Hepatocyte (in vitro differentiated cells): Measurements from ENCODE around the gene CEP170B.

ENCODE experiments used
- EZH2phosphoT487 ChIP-seq: fragments of 200-600 bp; sonication (generic); IDR thresholded peaks from one replicate; pipeline ENCODE4 v1.6.1; 2018; ENCODE audit warnings: antibody characterized with exemption, mild to moderate bottlenecking, low read depth, moderate library complexity; ENCODE audit not compliant: unreplicated experiment, severe bottlenecking
- TF ChIP-seq, protein P1 (sequence below): fragments of 200-600 bp; sonication (generic); IDR thresholded peaks from 2 replicates; pipeline ENCODE4 v1.5.1; 2016; ENCODE audit warnings: antibody characterized with exemption, mild to moderate bottlenecking; ENCODE audit not compliant: poor library complexity

DNA sequence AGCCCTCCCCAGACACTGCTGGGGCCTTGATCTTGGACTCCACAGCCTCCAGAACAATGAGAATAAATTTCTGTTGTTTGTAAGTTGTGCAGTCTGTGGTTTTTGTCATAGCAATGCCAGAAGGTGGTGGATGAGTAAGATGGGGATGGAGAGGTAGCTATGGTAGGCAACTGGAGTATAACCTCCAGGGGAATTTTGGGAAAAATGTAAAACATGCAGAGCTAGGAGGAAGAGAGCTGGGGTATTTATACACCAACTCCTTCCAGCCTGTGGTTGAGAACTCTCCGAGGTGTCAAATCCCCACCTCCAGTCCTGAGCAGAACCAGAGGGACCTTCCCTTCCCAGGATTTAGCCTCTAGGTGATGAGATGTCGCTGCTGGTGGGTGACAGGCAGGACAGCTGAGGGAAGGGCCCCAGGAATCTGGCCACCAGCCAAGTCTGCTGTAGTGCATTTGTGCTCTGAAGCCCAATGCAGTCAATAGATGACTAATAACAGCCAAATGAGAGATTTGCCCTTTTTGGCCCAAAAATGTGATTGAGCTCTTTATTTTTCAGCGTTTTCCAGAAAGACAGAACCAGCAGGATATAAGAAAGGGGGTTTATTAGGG, 19.1 kb upstream of the CEP170B start:
- TF ChIP-seq, protein P1, sequence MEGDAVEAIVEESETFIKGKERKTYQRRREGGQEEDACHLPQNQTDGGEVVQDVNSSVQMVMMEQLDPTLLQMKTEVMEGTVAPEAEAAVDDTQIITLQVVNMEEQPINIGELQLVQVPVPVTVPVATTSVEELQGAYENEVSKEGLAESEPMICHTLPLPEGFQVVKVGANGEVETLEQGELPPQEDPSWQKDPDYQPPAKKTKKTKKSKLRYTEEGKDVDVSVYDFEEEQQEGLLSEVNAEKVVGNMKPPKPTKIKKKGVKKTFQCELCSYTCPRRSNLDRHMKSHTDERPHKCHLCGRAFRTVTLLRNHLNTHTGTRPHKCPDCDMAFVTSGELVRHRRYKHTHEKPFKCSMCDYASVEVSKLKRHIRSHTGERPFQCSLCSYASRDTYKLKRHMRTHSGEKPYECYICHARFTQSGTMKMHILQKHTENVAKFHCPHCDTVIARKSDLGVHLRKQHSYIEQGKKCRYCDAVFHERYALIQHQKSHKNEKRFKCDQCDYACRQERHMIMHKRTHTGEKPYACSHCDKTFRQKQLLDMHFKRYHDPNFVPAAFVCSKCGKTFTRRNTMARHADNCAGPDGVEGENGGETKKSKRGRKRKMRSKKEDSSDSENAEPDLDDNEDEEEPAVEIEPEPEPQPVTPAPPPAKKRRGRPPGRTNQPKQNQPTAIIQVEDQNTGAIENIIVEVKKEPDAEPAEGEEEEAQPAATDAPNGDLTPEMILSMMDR: no peak
- TF ChIP-seq EZH2phosphoT487: no peak
